ENCODE data around the gene COL5A2.

The COL5A2 gene

DNA sequence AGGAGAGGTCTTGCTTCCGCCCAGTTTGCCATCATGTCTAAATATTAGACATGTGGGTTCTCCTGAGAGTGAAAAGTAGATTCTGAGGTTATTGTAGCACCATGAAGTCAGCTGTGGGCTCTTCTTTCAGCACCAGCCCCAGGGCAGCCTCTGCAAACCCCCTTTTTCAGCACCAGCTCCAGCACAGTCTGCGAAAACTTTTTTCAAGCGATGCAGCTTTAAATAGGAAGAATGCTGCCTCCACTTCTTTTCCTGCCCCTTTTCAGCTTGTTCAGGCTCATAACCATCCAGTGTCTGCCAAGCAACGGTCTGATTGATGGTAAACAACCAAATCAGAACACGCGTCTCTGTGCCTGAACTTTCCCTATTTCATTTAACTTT is at the start of gene COL5A2:
TSS of gene COL5A2 (minus strand) at position 192 of the 381 bp plus-strand sequence. CDS start at position 35, 157 bp downstream.
- Histone ChIP-seq H3K9me3 (ENCODE audit: insufficient read depth, low read length) (no peaks in the 10 kb centered on the region), H3K4me3 (ENCODE audit: insufficient read depth, low read length, poor library complexity, severe bottlenecking) (no peak within 1 kb of the TSS), H3K4me2 (ENCODE audit: low read depth, low read length, poor library complexity, severe bottlenecking) (no peak within 1 kb of the TSS), H4K20me1 (ENCODE audit: low read depth, low read length) (no peaks in the 10 kb centered on the region), H2AFZ (ENCODE audit: low read depth, low read length, severe bottlenecking) (no peak within 1 kb of the TSS), H3K9me2 (replicated peaks; ENCODE audit: insufficient read depth, low read length) (no peaks in the 10 kb centered on the region), H3K27ac (ENCODE audit: low read depth, low read length) (no peak within 1 kb of the TSS), H3K79me2 (ENCODE audit: insufficient read depth, low read length) (no peaks in the 10 kb centered on the region), H3F3A (ENCODE audit: insufficient read depth) (no peaks in the 10 kb centered on the region), H3K36me3 (ENCODE audit: low read length) (no peaks in the 10 kb centered on the region), H3K27me3 (ENCODE audit: low read length) (no peaks in the 10 kb centered on the region), H3K9ac (ENCODE audit: low read length) (no peak within 1 kb of the TSS)
- no peak for TF ChIP-seq CTCF (IDR thresholded peaks at IDR 0.05; ENCODE audit: insufficient read depth, low read length, poor library complexity, severe bottlenecking)
- TF ChIP-seq EZH2phosphoT487 (conservative IDR thresholded peaks at IDR 0.05; ENCODE audit: low read length) = no peak

DNA sequence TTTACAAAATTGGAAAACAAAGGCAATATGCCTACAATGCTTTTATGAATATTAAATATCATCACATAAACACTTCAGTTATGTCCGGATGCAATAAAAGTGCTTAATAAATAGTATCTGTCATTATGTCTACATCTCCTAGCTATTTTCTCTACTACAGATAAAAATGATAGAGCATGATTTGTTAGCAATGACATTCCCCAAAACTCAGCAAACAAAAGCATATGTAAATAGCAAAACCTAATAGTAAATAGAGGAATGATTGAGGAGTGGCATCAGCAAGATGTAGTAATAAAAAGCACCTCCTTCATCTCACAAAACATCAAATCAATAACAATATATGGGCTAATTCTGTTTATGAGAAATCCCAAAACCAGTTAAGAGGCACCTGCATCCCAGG is 46.5 kb upstream of the COL5A2 start:
- Histone ChIP-seq H3K4me2 (ENCODE audit: low read depth, low read length, poor library complexity, severe bottlenecking) (no peak overlapping the region), H3K4me3 (ENCODE audit: insufficient read depth, low read length, poor library complexity, severe bottlenecking) (no peak overlapping the region), H3K79me2 (ENCODE audit: insufficient read depth, low read length) (no peaks in the 10 kb centered on the region), H3K9me2 (replicated peaks; ENCODE audit: insufficient read depth, low read length) (no peaks in the 10 kb centered on the region), H3F3A (ENCODE audit: insufficient read depth) (no peaks in the 10 kb centered on the region), H2AFZ (ENCODE audit: low read depth, low read length, severe bottlenecking) (no peak overlapping the region), H3K27me3 (ENCODE audit: low read length) (no peaks in the 10 kb centered on the region), H3K36me3 (ENCODE audit: low read length) (no peaks in the 10 kb centered on the region), H3K27ac (ENCODE audit: low read depth, low read length) (no peak overlapping the region), H4K20me1 (ENCODE audit: low read depth, low read length) (no peaks in the 10 kb centered on the region), H3K9me3 (ENCODE audit: insufficient read depth, low read length) (no peaks in the 10 kb centered on the region), H3K9ac (ENCODE audit: low read length) (no peak overlapping the region)
- TF ChIP-seq EZH2phosphoT487 (conservative IDR thresholded peaks at IDR 0.05; ENCODE audit: low read length) = no peak
- TF ChIP-seq CTCF (IDR thresholded peaks at IDR 0.05; ENCODE audit: insufficient read depth, low read length, poor library complexity, severe bottlenecking) = no peak

- H3F3A ChIP-seq (ENCODE audit: insufficient read depth) = no peaks in the 10 kb centered on the region
Measured at GRCh38 chr2:189225032-189225431, 45.5 kb upstream of the COL5A2 start.

More at GRCh38 chr2:189225032-189225431, 45.5 kb upstream of the COL5A2 start:
- H4K20me1 ChIP-seq (ENCODE audit: low read depth, low read length) = no peaks in the 10 kb centered on the region
- H2AFZ ChIP-seq (ENCODE audit: low read depth, low read length, severe bottlenecking) = no peak overlapping the region
- no peaks in the 10 kb centered on the region for H3K9me3 ChIP-seq (ENCODE audit: insufficient read depth, low read length)
- H3K79me2 ChIP-seq (ENCODE audit: insufficient read depth, low read length) = no peaks in the 10 kb centered on the region
- no peak overlapping the region for H3K4me3 ChIP-seq (ENCODE audit: insufficient read depth, low read length, poor library complexity, severe bottlenecking)
- no peaks in the 10 kb centered on the region for H3K27me3 ChIP-seq (ENCODE audit: low read length)
- H3K4me2 ChIP-seq (ENCODE audit: low read depth, low read length, poor library complexity, severe bottlenecking) = no peak overlapping the region
- TF ChIP-seq EZH2phosphoT487 (conservative IDR thresholded peaks at IDR 0.05; ENCODE audit: low read length) (no peak), CTCF (IDR thresholded peaks at IDR 0.05; ENCODE audit: insufficient read depth, low read length, poor library complexity, severe bottlenecking) (no peak)
- no peak overlapping the region for H3K9ac ChIP-seq (ENCODE audit: low read length)
- no peak overlapping the region for H3K27ac ChIP-seq (ENCODE audit: low read depth, low read length)
- no peaks in the 10 kb centered on the region for H3K9me2 ChIP-seq (replicated peaks; ENCODE audit: insufficient read depth, low read length)
- no peaks in the 10 kb centered on the region for H3K36me3 ChIP-seq (ENCODE audit: low read length)
